Embryonic facial prominence (tissue), 1 donor: ENCODE results near the gene SLC29A1.
"Not testable (repeated sequence)": the region's sequence is repeated elsewhere in the genome, so short reads cannot be mapped to it uniquely, and the experiment has no call there.

Experiments
- DNase-seq: peaks from one replicate; pipeline ENCODE4 v3.0.0-alpha.2; 2016; ENCODE audit errors: extremely low spot score

SLC29A1 gene

DNA sequence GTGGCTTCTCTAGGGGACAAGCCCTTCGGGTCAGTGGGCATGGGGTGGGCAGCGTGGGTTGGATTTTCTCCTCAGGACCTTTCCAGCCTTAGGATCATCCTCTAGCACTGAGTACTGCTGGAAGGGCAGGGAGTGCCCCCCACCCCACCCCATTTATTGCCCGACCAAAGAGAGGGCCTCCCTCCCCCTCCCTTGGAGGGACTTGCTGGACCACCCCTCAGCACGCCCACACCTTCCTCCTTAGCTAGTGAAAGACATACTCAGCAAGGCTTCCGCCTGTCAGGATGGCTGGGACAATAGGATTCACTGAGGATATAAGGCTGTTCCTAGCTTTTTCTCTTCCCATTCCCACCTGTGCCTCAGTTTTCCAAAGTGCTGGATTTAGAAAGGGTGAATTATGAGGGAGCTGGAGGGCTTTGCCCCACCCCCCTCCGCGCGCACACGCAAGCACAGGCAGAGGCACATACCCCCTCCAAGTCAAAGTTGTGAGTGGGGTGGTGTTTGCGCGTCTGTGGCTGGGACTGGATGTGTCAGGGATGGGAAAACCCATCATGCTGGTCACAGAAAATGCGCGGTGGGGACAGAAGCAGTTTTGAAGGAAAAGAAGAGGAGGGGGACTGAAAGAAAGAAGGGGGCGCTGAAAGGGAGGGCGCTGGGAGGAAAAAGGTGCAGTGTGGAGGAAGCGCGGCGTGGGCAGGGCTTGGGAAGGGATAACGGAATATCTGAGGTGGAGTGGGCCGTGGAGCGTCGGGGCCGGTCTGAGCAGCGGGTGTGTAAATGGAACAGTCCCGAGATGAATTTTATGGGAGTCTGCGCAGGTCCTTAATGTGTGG, 693 bp upstream of the SLC29A1 start:
- DNase-seq: no peak

DNA sequence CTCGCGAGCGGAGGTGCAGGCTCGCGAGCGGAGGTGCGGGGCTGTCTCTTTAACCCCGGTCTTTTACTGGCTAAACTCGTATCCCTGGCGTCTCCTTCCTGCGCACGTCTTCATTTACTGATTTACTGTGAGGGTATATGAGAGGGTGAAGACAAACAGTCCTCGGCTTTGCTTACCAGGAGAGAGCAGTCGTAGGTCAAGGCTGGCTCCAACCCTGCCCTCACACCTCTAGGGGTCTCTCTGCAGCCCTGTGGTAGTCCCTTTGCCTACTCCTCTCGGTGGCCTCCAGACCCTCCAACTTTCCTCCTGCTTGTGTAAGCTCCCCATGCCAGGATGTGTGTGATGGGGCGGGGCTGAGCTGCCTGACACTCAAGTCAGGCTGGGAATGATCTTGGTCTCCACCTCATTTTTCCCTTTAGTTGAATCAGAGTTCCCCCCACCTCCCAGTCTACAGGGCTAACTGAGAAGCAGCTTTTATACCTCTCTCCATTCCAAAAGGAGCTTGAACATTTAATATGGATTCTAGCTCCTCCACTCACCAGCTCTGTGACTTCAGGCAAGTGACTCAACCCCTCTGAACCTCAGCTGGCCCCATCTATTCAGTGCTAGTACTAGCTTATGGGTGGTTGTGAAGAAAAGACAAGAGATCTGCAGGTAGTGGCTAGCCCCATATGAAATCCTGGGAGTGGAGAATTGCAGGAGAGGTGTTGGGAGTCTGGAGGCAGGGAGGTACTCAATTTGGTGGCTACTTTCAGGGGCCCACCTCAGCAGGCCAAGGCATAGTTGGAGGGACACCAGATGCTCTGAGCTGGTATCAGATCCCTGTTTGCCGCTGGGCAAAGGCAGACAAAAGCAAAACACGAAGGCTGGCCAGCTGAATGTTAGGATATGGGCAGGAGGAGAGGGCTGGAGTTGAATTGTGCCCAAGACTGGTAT, 902 bp downstream of the SLC29A1 start:
- DNase-seq: no peak

DNA sequence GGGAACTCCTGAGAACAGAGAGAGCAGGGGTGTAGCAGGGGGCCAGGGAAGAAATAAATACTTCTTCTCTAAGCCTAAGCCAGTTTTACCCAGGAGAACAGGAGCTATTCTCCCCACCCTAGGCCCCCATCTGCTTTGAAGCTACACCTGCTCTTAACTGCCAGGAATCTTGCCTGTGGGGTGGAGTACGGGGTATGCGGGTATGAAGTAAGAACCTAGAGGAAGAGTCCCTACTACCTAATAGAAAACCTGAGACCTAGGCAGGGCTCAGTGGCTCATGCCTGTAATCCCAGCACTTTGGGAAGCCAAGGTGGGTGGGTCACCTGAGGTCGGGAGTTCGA, 1.5 kb downstream of the SLC29A1 start:
- DNase-seq: no peak

DNA sequence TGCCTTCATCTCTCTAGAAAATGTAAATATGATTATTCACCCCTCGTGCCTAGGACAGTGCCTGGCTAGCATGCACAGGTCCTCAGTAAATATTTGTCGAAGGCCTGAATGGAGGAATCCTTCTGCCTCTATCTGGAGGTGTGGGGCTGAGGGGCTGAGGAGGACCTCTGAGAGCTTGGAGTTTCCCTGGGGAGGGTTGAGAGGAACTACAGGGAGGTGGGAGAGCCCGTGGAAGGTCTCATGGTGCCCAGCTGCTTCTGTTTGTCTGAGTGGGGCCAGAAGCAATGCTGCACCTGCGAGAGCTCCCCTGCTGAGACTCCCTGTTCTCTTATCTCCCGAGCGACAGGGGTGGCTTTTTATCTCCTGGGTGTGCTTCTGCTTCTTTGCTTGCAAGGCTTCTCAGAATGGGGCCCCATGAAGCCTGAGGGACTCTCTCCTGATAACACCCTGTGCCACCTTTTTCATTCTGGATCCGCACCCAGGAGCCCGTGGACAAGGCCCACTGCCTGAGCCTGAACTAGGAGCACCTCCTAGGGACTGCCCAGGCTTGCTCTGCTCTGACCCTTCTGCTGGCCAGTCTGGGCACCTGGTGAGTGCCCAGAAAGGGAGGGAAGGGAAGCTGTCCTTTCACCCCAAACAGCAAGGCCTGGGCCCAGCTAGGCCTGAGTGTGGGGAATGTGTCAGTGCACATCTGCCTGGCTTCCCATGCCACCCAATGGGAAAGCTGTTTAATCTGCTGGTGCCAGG, 2.4 kb downstream of the SLC29A1 start:
- DNase-seq: no peak

DNA sequence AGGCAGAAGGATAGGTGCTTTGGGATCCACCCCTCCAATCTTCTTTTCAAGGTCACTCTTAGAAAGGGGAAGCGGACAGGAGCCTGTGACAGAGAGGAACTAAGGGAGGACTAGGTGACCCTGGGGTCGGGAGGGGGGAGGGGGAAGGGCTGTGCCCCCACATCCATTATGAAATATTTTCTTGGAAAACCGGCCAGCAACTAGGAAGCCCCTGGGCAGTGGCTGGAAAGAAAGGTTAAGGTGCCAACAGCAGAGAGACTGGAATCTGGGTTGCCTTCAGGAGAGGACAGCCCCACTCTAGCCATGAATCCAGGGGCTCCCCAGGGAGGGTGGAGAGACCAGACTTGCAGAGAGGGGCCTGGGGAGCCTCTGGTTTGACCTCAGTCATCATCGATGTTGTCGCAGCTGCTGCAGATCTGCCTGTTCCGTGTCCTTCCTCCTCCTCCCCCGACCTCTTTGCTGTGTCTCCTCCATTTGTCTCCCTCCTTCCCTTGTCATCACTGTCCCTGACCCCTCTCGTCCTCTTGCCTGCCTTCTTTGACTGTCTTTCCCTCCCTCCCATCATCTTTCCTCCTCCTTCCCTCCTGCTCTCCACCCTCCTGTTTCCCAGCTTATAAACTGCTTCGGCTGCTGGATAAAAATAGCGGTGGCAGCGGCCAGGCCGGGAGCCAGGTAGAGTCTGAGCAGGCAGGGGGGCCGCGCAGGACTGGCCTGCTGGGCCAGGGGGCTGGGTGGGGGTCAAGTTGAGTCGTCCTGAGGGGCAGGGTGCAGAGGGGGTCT, 3.2 kb downstream of the SLC29A1 start:
- no peak for DNase-seq

DNA sequence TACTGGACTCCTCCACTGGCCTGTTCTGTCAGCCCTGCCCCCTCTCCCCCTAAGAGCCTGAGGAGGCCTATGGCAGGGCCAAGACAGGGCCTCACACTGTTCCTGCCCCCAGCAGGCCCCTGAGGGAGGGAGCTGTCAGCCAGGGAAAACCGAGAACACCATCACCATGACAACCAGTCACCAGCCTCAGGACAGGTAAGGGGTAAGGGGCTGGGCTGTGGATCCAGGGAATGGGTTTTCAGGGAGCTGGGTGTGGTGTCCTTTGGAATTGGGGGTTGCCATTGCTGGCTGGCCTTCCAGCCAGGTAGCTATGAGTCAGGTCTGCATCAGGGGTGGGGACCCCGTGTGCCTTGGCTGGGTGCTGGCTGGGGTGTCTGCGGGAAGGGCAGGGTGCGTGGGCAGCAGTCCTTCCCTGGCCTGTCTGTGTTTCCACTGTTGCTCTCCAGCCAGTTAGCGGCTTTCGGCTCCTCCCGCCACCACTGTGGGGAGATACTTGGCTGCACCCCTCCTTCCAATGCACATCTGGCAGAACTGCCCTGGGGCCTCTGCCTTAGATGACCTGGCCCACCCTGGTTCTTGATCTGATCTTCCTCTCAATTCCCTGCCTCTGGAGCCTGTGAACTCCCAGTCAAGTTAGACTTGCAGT, 3.9 kb downstream of the SLC29A1 start:
- no peak for DNase-seq

DNA sequence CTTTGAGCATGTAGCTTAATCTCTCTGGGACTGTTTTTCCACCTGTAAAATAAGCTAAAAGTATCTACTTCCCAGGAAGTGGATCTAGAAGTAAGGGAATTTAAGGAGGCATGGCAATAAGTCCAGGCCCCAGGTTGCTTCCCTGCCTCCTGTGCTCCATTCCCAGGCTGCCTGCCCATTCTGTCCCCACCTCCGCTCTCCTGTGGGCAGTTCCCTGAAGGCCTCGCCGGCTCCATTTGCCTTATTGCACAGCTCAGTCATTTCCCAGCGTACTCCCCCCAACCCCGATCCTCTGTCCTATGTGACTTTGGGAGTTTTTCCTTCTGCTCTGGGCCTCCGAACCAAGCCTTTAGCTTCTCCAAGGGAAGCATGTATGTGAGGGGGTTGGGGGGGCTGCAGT, 4.6 kb downstream of the SLC29A1 start:
- DNase-seq: no peak

DNA sequence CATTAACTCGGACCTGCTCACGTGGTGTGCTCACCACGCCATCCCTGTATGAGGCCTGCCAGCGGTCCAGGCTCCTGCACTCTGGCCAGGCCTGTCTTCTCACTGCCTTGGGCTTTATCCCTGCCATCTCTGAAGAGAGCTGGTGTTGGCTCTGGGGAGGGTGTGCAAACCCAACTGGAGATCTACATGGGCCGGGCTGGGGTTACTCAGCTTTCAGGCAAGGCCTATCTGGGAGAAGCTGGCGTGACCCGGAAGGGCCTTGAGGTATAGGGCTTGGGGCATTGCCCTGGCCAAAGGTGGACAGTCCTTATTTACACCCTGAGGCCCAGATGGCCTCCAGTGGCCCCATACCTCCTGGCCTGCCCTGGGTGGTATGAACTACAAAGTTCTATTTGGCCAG, 5.0 kb downstream of the SLC29A1 start:
- no peak for DNase-seq

DNA sequence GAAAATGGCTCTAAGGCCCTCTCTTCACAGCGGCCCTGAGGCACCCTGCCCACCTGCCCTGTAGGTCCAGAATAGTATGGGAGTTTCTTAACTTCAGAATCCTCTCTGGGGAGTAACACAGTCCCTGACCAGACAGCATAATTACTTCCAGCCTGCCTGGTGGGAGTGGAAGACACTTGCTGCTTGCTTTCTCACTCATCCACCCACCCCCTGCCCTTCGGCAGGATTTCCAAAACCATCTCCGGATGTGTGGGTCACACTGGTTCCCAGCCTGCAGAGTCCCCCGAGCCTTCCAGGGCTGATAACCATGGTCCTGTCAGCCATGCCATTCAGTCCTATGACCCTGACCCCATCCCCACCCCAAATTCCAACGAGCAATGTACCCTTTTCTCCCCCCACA, 5.4 kb downstream of the SLC29A1 start:
- no peak for DNase-seq

DNA sequence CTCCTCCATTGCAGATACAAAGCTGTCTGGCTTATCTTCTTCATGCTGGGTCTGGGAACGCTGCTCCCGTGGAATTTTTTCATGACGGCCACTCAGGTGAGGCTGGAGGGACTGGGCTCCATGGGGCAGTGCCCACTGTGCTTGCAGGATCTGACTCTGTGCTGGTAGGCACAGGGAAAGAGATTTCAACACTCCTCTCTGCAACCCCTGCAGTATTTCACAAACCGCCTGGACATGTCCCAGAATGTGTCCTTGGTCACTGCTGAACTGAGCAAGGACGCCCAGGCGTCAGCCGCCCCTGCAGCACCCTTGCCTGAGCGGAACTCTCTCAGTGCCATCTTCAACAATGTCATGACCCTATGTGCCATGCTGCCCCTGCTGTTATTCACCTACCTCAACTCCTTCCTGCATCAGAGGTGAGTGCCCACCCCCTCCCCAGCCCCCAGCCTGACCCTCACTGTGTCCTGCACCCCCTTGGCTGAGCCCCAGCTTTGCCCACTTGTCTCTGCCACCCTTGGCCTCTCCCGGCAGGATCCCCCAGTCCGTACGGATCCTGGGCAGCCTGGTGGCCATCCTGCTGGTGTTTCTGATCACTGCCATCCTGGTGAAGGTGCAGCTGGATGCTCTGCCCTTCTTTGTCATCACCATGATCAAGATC, 6.1 kb downstream of the SLC29A1 start:
- no peak for DNase-seq

DNA sequence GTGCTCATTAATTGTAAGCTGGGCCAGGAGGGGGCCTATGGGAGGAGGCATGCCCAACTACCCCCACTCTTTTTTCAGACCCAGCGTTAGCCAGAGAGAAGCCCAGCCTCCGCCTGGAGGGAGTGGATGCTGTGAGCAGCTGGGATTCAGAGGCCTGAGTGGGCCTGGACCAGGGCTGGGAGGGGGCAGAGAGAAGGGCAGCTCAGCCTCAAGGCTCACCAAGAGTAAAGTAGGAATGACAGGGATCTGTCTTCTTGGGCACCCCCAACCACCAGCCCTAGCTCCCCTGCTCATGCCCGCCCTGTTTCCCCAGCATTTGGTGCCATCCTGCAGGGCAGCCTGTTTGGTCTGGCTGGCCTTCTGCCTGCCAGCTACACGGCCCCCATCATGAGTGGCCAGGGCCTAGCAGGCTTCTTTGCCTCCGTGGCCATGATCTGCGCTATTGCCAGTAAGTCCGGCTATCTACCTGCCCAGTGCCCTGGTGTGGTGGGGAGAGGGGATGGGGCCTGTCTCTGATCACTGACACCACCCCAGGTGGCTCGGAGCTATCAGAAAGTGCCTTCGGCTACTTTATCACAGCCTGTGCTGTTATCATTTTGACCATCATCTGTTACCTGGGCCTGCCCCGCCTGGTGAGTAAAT, 6.8 kb downstream of the SLC29A1 start:
- DNase-seq: no peak

DNA sequence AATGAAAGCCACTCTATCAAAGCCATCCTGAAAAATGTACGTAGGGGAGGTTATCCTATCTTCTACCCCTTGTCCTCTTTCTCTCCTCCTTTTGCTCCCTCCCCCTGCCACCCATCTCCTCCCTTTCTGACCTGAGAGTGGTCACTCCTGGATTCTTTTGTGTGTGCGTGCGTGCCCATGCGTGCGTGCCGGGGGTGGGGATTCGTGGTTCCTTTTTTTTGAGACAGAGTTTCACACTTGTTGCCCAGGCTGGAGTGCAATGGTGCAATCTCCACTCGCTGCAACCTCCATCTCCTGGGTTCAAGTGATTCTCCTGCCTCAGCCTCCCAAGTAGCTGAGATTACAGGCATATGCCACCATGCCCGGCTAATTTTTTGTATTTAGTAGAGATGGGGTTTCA, 8.0 kb downstream of the SLC29A1 start:
- DNase-seq: not testable (repeated sequence)

DNA sequence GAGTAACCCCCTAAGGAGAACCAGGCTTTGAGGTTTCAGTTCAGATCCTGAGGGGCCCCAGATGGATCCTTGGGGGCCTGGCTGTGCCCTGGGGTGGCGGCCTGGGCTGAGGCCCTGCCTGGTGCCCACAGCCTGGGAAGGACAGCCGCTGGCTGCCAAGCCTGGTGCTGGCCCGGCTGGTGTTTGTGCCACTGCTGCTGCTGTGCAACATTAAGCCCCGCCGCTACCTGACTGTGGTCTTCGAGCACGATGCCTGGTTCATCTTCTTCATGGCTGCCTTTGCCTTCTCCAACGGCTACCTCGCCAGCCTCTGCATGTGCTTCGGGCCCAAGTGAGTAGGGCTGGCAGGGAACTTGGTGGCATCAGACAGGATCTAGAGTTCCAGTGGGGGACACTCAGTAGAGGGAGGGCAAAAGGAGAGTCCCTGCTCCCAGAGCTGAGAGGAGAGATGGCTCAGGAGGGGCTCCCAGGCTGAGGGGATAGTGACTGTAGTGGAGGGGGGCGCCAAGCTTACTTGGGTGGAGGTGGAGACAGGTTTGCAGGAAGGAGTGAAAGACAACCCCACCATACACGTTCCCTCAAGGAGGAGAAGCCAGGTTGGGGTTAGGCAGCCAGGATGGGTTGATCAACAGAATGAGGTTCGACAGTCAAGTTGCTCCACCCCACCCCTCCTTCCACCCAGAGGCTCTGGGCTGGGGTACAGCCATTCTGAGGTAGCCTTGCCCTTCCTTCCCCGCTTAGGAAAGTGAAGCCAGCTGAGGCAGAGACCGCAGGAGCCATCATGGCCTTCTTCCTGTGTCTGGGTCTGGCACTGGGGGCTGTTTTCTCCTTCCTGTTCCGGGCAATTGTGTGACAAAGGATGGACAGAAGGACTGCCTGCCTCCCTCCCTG, 9.5 kb downstream of the SLC29A1 start:
- DNase-seq: no peak

DNA sequence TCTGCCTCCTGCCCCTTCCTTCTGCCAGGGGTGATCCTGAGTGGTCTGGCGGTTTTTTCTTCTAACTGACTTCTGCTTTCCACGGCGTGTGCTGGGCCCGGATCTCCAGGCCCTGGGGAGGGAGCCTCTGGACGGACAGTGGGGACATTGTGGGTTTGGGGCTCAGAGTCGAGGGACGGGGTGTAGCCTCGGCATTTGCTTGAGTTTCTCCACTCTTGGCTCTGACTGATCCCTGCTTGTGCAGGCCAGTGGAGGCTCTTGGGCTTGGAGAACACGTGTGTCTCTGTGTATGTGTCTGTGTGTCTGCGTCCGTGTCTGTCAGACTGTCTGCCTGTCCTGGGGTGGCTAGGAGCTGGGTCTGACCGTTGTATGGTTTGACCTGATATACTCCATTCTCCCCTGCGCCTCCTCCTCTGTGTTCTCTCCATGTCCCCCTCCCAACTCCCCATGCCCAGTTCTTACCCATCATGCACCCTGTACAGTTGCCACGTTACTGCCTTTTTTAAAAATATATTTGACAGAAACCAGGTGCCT, 10.2 kb downstream of the SLC29A1 start:
- DNase-seq: no peak

DNA sequence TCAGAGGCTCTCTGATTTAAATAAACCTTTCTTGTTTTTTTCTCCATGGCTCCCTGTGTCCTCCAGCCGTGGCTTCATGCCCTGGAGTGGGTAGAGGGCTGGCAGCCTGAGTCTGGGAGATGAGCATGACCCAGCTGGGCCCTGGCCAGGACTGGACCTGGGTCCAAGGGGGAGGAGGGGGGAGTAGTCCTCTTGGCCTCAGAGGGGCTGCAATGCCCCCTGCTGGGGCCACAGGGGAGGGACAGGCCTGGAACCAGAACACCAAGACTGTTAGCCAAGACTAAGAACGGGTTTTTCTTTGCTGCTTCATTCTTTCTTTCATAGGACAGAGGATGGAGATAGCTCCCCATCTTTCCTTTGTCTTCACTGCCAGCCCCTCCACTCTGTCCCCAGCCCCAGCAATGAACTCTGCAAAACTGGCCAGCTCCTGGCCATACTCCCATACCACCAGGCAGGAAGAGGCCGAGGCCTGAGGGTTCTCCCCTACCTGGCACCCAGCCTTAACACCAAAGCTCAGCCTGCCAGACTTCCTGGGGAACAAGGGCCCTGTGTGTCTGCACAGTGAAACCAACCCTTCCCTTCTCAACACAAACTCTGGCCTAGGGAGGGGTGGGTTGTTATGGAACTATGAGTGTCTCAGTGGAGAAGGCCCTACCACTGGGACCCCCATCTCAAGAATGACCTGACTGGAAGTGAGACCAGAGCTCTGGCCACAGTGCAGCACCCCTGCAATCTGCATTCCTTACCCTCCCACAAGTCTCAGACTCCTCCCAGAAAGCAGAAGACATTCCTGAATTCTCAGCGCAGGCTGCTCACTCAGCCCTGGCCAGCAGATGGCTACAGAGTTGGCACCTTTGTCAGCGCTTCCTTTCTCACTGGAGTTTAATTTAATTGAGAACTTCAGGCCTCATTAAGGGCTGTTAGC, 11.0 kb downstream of the SLC29A1 start:
- no peak for DNase-seq

DNA sequence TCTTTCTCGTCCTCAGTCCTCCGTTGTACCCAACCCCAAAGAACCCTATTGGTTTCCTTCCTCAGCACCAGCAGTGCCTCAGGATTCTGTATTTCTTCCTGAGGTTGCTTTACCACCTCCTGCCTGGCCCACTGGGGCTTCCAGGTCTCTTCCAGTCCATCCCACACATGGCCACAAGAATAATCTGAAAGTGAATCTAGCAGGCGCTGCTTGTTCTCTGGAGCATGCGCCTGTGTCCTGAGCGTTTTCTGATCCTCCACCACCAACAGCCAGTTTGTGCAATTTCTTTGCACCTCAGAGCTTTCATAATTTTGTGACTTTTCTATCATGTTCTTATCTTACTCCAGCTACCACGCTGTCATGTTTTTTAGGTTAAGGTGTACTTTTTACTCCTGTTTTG, 11.9 kb downstream of the SLC29A1 start:
- no peak for DNase-seq

DNA sequence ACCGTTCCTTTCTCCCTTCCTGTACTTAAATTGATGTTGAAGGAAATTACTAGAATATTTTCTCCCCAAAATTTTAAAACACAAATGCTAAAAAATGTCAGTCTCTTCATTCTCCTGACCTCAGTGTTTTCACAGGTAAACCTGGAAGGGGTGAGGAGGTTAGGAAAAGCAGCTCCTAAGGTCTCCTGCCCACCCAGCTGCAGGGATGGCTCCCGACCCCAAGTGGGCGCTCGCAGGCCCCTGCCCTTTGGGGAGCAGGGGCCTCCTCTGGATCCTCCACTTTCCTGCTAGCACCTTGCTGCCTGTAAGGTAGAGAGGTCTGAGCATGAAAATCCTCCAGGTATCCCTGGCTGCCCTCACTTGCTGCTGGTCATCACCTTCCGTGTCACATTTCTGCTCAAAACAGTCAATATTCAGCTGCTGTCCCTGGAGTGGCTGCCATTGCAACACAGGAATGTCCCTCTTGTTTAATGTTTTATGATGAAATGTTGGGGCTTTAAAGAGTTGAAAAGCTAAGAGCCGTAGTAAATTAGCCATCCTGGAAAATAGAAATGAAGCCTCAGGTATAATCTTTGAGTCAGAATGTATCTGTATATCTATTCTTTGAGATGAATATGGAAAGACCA, 12.6 kb downstream of the SLC29A1 start:
- DNase-seq: no peak
